HG02642 (cell line): ENCODE measurements around the gene SUGCT.

Source experiments
- ATAC-seq: cut with Tn5 transposase; IDR thresholded peaks from one replicate; pipeline ENCODE4 v1.9.1; 2021; ENCODE audit warnings: mild to moderate bottlenecking; ENCODE audit not compliant: unreplicated experiment, poor library complexity

The SUGCT gene

DNA sequence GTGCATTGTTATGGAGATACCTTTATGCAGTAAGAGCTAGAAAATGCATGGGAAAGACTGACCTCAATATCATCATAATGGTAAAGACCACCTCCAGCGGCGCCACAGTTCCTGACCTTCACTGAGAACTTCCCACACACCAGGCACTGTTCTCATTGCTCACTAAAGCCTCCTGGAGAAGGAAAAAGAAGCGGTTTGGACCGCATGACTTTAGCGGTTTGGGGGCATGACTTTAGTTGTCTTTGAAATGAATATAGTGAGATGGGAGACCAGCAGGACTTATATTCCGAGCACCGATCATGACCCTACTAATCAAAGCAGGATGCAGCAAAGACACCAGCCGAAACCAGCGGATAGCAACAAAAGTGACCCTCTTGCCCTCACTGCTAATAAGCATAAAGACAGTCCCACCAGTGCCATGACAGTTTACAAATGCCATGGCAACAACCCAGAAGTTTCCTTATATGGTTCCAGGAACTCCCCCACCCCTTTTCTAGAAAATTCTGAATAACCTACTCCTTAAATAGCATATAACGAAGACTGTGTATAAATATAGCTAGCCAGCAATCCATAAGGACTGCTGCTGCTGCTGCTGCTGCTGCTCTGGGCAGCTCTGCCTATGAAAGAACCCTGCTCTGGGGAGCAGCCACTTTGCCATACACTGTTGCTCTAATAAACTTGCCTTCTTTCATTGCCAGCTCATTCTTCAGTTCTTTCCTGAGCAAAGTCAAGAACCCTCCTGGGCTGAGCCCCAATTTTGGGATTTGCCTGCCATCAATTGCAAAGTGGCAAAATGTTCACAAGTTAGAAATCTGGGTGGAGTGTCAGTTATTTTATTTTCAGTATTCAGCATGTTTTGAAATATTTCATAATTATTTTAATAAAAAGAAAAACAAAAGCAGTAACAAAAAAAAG is 694.1 kb downstream of the SUGCT start:
- ATAC-seq: no peak

DNA sequence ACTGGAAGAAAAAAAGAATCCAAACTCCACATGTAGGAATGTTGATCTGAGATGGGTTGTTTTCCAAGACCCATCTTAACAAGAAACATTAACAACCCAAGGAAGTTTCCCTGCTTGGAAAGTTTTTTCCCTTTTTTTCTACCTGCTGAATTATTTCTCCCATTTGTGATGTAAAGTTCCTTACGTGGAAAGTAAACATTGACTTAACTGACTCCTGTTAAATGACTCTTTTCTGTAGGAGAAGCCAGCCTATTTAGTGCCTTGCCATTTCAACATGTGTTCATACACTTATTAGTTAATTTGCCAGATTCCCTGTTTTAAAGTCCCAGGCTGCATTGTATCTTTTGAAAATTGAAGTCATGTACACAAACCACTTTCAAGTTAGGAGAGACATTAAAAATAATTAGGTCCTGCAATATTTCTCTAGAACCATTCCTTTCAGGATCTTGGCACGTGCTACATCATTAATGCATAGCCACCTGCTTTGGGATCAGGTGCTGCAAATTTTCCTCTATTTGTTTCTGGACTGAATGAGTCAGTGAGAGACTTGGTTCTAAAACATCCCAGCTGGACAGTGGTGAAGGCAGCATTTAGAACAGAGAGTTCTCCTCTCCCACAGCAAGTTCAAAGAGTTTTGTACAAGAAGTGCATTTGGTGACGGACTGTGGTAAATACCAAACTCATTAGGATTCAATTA is 698.5 kb downstream of the SUGCT start:
- no peak for ATAC-seq

DNA sequence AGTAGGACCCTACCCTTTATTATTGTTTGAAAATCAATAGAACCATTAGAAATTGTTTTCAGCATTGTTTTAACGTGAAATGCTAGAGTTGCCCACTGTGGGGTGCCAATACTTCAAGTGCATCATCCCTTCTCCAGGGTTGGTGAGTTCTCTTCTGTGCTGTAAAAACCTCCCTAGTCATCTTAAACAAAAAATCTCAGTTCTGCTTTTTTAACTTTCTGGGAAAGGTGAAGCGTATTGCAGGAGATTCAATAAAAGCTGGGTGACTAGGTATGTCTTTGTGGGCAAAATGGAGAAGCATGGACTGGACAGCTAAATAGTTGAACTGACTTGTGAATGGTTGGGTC is 699.1 kb downstream of the SUGCT start:
- no peak for ATAC-seq

DNA sequence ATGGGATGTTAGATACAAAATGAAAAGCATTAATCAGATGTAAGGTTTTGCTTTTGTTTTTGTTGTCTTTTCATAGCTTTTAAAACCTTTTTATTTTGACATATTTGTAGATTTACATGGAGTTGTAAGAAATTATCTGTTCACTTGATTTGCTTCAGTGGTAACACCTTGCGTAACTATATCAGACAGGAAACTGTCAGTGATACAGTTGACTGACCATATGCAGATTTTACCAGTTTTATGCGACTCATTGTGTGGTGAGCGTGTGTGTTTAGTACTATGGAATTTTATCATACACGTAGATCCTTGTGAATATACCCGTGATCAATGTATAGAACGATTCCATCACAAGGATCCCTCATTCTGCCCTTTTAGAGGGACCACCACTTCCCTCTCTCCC is 701.4 kb downstream of the SUGCT start:
- no peak for ATAC-seq

DNA sequence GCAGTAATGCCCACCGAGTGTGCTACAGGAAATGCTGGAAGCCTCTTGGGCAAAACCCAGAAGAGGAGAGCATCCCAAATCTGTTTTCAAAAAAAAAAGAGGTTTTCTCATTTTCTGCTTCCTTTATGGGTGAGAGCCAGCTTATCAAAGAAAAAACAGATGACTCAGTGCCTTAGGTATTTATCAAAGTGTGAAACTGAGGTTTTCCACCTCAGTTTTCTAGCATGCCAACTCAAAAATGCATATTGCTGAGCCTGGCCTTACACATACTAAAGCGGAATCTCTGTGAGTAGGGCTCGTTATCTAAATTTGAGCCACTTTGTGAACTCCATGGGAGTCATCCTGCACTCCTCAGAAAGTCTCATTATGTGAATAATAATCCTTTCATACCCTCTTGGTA is 705.1 kb downstream of the SUGCT start:
- ATAC-seq: no peak

DNA sequence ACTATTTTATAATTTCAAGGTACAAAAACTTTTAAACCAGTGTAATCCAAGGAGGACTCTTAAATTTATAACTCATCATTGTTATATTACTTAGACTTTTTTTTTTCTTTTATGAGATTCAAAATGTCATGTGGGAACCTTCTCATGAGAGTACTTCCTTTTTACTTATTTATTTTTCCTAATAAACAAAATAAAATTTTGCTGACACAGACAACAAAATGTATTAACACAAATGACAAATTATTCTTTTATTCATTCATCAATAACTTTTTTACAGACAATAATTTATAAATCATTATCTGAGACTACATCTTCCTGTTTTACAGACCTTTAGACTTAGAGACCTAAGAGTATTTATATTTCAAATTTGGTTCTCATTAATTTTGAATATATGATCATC is 706.2 kb downstream of the SUGCT start:
- no peak for ATAC-seq

DNA sequence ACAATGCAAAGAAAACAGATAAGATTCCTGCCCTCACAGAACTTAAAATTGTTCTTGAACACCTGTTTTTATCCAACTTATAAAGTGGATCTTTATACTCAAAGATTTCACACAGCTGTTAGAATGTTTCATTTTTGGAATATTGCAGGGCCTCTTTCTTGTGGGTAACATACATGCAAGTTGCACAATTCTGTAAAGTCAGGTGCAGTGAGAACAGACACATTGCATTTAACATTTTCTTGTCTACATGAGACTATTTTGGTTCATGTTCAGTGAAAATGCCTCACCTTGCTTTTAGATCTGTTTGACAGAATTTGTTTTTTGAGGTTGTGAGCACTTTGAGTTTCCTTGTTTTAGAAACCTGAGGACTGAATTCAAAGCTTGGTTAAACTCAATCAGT is 707.8 kb downstream of the SUGCT start:
- no peak for ATAC-seq

DNA sequence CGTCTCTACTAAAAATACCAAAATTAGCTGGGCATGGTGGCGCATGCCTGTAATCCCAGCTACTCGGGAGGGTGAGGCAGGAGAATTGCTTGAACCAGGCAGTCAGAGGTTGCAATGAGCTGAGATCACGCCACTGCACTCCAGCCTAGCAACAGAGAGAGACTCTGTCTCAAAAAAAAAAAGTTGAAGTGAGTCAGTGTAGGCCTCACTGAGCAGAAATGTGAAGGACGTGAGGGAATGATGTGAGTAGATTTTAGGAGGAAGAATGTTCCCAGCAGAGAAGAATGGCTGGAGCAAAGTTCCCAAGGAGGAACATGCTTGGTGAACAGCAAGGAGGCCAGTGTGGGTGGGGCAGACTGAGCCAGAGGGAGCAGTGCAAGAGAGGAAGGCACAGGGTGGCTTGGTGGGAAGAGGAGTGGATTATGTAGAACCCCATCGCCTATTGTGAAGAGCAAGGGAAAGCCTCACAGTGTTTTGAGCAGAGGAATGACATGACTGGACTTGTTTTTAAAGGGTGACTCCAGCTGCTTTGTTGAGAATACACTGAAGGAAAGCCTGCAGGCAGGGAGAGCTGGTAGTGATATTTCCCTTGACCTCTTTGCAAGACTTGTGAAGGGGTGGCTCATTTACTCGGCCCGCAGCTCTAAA is 708.7 kb downstream of the SUGCT start:
- no peak for ATAC-seq

DNA sequence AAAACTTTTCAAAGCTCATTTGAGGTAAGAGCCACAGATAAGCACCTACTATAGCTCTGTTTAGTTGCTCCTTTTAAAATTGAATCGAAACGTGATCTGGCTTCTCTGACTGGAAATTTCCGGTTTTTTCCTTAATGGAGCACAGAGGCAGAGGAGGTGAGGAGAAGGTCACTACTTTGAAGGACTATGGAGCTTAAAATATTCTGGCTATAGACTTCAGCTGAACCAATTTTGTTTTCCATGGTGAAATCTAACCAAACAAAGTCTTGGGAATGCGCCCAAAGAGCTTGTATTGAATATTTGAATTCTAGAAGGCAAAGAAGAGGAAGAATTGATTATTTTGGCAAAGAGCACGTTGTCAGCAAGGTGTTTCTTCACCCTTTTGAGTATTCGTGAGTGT is 711.1 kb downstream of the SUGCT start:
- ATAC-seq: no peak

DNA sequence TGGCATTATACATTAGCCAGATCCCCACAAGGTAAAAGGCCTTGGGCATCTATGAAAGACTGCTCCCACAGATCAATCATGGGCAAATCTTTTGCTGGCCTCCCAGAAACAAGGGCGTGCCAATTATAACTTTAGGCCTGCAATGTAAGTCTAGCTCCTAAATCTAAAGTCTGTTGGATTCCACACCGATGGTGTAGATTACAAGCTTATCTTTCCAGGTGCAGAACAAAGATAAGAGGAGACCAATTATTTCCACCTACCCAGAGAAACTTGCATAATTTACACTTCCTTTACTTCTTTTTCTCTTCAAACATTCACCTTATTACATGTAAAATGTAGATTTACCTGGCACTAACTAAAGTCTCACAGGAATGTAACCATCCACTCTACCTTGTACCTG is 713.1 kb downstream of the SUGCT start:
- ATAC-seq: no peak

DNA sequence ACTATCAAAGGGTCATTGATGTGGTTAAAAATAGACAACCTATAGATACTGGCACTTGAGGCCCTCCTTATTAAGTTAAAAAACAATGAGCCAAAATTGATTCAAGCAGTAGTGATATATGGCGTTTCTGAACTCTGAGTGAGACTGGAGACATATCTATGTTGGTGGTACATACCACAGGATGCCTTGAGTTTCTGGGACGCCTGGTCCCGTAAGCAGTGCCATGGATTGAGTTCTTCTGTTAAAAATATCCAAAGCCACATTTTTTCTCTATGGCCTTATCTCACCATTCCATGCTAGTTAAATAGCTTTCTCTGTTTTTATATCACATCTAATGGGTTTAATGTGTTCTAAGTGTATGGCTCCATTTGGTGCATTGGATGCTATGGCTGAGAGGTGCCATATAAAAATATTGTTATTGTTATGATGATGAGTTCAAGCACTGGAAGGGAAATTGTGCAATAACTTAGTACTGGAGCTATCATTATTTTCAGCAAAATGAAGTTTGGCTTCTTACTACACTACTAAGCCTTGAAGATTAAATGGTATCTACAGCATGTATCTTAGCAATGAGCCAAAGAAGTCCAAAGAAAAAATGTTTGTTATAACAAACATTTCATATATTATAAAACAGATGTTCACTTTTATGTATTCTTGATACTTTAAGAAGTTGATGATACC is 713.9 kb downstream of the SUGCT start:
- ATAC-seq: no peak

DNA sequence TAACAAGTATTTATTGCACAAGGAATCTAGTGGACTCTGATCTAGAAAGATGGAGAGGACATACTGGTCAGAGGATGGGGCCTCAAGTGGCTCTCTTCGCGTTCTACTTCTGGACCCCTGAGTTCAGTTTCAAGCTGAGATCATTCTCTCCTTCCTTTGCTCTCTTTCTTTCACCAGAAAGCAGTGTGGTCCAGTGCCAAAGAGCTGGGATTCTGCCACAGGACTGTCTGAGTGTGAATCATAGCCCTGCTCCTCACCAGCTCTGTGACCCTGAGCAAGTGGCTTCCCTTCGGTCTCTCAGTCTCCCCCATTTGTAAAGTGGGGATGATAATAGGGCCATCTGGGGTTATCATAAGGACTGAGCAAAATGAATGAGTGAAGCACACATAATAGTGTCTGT is 715.2 kb downstream of the SUGCT start:
- no peak for ATAC-seq

DNA sequence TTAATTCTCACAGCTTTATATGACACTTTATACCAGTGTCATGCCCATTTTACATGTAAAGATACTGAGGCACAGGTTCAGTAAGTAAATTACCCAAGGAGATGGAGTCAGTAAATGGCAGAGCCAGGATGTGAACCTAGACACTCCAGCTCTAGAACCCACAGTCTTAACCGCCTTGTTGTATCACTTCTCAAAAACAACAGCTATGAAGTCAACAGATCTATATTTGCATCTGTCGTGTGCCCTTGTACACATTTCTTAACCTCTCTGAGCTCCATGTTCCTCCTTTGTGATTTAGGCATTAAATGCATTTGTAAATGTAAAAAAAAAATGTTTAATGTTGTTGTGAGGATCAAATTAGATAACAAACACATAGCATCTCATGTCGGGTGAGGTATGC is 716.2 kb downstream of the SUGCT start:
- no peak for ATAC-seq

DNA sequence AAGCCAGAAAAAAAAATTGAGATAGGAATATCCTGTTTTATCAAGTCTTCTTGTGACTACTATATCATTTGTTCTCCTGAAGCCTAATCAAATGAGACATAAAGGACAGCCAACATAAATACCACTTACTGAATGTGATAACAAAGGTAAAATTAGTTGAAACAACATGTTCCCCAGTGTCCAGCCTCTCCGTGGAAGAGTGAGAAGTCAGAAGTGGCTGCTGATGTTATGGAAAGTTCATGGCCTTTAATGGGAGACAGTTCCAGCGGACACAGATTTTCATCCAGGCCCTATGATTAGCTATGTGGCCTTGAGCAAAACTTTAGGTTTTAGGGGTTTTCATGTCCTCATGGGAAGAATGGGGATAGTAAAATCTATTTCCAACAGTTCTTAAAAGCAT is 724.3 kb downstream of the SUGCT start:
- ATAC-seq: no peak

DNA sequence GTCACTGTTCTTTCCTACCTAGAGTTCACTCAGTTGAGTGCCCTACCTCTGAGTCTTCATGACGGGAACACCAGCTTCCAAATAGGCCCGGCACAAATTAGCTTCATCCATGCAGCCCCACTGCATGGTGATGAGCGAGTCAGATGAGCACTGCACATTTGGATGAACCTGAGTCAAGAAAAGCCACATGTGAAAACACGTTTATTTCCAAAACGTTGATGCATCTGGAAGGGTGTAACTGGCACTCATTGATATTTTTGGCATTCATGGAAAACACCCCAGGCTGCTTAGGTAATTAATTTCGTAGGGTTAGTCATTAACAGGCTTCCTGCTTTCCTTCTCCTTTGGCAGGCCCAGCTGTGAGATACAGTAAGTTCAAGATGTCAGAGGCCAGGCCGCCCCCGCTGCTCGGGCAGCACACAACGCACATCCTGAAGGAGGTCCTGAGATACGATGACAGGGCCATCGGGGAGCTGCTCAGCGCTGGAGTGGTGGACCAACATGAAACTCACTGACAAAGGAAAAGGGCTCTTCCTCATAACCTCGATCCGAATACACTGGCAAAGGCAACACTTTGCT is 725.2 kb downstream of the SUGCT start:
- ATAC-seq: no peak

DNA sequence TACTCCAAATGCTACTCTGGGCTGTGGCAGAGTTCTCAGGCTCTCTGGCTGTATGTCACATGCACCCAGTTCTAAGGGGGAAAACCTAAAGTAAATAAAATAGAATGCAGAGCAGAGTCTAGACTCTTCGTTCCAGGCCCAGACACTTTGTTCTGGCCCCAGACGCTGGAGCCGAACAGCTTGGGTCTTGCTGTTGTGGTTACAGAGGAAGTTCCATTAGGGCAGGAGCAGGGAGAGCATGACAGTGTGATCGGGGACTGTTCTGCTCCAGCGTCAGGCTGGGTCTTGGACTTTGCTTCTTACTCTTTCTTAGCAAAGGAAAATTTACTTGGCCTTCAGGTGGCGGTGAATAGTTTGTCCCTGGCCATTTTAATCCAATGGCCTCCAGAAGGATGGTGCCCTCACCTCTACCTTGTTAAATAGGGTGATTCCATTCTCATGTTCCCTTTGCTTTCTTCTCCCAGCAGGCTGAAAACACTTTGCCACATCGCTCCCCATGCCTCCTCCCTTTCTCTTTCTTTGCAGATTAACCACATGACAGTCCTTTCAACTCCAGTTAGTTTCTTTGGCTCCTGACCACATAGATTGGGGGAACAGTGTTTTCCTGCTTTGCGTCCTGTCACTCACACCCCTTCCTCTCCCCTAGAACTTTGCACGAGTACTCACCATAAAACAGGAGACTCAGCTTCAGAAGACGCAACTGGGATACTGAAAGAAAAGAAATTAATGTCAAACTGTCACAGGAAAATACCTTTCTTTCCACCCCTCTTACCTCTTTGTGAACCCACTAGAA is 730.8 kb downstream of the SUGCT start:
- ATAC-seq: no peak

DNA sequence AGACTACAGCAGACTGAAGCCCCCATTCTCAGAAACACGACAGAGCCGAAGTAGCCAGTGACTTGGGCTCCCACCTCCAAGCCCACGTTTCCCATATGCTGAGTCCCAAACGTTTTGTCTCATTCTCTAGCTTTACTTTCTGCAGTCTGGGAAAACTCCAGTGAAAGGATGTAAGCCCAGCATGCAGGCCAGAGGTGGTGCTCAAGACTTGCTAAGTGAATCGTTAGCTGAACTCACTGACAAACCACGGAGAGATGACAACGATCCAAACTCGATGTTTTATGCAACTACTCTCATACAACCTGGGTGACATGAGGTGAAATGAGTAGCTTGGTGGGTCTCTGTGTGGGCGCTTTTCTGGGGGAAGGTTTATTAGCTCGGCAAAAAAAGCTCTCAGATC is 731.8 kb downstream of the SUGCT start:
- ATAC-seq: no peak

DNA sequence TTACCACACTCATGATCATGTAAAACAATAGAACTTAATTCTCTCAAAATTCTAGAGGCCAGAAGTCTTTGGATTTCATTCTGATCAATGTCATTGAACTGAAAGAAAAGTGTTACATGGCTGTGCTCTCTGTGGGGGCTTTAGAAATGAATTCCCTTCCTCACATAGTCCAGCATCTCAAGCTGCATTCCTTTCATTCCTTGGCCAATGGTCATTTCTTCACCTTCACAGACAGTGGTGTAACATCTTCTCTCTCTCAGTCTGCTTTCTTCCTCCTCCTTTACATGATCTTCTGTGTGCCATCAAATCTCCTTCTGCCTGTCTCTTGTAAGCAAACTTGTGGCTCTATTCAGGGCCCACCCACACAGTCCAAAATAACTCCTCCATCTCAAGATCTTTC is 735.3 kb downstream of the SUGCT start:
- ATAC-seq: no peak

DNA sequence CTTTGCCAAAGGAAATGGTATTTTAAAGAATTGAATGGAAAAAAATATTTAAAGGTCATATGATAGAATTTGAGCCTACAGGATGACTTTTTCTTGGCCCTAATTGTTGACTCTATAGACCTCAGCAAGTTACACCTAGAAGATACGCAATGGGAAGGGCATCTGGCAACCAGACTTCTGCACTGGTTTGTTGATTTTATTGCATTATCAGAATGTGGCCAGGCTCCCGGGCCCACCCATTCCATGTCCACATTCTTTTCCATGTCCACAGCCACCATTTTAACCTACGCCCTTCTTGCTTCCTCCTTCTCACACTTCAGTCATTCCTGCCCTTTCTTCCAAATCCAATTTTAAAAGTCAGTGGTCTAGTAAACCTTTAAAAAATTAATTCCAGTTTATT is 738.4 kb downstream of the SUGCT start:
- ATAC-seq: no peak

DNA sequence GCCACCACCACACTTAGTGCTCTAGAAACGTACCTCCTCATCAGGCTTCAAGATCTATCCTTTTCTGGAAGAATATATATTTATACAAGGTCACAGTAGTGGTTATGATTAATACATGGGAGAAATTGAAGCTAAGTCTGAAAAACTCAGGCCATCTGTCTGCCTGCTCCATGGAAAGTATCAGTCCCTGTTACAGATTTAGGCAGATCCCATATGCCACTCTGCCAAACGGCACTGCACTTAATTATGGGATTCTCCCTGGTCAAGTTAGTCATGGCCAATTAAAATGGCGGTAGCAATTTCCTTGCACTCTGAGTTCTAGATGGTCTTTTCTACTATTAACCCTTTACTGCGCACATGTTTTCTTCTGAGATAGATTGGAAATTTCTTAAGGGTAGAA is 740.0 kb downstream of the SUGCT start:
- ATAC-seq: no peak
